Activated T-cell treated with anti-CD3 and anti-CD28 coated beads, Interleukin-2, amount 50 U/mL, for 24 hours (primary cell): ENCODE measurements around the gene CRACDL.

Experiments
- DNase-seq: peaks from one replicate; pipeline ENCODE4 v3.0.0-alpha.2; 2020
- H3K27ac Mint-ChIP-seq: 2 replicates; pipeline ENCODE4 v1.8.0; 2020; ENCODE audit warnings: mild to moderate bottlenecking, mixed read lengths
- H3K27me3 Mint-ChIP-seq: 2 replicates; pipeline ENCODE4 v1.8.0; 2020; ENCODE audit warnings: mixed read lengths
- H3K36me3 Mint-ChIP-seq: 2 replicates; pipeline ENCODE4 v1.8.0; 2020; ENCODE audit warnings: low read depth, mixed read lengths
- H3K4me1 Mint-ChIP-seq: 2 replicates; pipeline ENCODE4 v1.8.0; 2020; ENCODE audit warnings: low read depth, mixed read lengths
- H3K4me3 Mint-ChIP-seq: 2 replicates; pipeline ENCODE4 v1.8.0; 2020; ENCODE audit warnings: mild to moderate bottlenecking, moderate library complexity, mixed read lengths
- H3K9me3 Mint-ChIP-seq: 2 replicates; pipeline ENCODE4 v1.8.0; 2020; ENCODE audit warnings: mixed read lengths

Gene CRACDL

DNA sequence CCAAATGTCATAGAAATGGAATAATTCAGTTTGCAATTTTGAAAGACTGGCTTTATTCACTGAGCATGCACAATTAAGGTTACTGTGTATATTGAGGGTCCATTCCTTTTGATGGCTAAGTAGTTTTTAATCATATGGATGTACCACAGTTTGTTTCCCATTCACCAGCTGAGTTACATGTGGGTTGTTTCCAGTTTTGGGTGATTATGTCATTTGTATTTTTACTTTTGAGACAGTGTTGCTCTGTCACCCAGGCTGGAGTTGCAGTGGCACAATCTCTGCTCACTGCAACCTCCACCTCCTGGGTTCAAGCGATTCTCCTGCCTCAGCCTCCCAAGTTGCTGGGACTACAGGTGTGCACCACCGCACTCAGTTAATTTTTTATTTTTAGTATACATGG is 124.3 kb downstream of the CRACDL start:
- no peak for DNase-seq
- Mint-ChIP-seq H3K36me3 (no peaks in the 10 kb centered on the region), H3K27me3 (no peaks in the 10 kb centered on the region), H3K4me1 (peaks cover 14% of the 10 kb centered on the region), H3K27ac (no peak overlapping the region), H3K9me3 (no peaks in the 10 kb centered on the region), H3K4me3 (no peak overlapping the region)

DNA sequence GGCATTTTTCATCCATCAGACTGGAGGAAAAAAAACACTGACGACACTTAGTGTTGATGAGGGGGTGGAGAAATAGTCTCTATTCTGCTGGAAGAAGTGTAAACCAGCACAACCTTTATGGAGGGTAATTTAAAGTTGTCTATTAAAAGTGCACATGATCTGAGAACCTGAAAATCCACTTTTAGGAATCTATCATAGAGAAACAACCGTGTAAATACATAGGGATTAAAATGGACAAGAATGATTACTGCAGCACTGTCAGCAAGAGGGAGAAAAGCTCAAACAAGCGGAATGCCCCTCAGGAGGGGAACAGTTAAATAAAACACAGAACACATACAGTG is 125.5 kb downstream of the CRACDL start:
- H3K4me3 Mint-ChIP-seq: no peak overlapping the region

DNA sequence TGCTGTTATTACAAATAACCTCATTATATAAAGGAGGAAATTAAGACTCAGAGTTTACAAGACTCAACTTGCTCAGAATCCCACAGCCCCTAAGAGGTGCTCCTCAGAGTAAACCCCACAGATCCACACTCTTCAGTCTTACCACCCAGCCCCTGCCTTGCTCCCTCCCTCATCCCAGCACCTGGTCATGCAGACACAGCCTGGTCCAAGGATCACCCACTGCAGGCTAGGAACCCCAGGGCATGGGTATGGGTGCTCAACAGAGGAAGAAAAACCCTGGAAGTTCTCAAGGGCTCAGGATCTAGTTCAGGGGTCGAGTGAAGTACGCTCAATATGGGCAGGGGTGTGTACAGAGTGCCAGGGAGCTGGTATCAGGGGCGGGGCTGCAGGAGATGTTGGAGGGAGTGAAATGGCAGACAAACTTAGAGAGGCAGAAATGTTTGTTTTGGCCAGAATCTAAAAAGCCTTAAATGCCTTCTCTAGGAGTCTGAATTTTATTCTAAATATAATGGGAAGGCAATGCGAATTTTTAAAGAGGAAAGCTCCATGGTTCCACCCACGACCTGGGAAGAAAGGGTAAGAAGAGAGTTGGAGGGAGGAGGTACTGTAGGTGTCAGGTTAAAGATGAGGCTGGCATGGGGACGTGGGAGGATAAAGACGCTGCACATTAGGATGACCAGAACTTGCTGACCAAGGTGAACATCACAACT is 126.0 kb downstream of the CRACDL start:
- no peaks in the 10 kb centered on the region for H3K27me3 Mint-ChIP-seq
- no peak for DNase-seq
- H3K36me3 Mint-ChIP-seq: no peaks in the 10 kb centered on the region
- H3K4me1 Mint-ChIP-seq: peaks cover 15% of the 10 kb centered on the region
- H3K4me3 Mint-ChIP-seq: no peak overlapping the region
- H3K9me3 Mint-ChIP-seq: no peaks in the 10 kb centered on the region
- H3K27ac Mint-ChIP-seq: no peak overlapping the region

More for the DNA sequence above, 125.5 kb downstream of the CRACDL start:
- Mint-ChIP-seq H3K27me3 (no peaks in the 10 kb centered on the region), H3K9me3 (no peaks in the 10 kb centered on the region), H3K4me1 (peaks cover 15% of the 10 kb centered on the region), H3K36me3 (no peaks in the 10 kb centered on the region), H3K27ac (no peak overlapping the region)
- DNase-seq: no peak

DNA sequence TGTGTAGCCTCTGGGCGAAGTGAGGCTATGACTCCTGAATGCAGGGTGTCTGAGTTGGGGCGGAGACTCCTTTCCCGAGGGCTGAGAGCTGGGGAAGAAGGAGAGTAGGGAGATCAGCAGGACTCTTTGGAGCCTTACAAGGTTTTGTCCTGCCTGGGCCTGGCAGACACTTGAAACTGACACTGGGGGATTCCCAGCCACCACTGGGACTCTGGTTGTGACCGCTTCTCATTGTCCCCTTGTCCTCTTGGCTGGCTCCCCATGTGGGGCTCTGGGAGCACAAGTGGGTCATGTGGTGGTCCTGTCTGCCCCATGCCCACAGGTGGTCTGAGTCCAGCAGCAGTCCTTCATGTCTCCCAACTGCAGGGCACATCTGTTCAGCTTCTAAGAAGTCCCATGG is 126.9 kb downstream of the CRACDL start:
- no peak overlapping the region for H3K27ac Mint-ChIP-seq
- H3K36me3 Mint-ChIP-seq: no peaks in the 10 kb centered on the region
- no peak for DNase-seq
- H3K4me1 Mint-ChIP-seq: peaks cover 15% of the 10 kb centered on the region
- no peaks in the 10 kb centered on the region for H3K9me3 Mint-ChIP-seq
- no peaks in the 10 kb centered on the region for H3K27me3 Mint-ChIP-seq
- H3K4me3 Mint-ChIP-seq: no peak overlapping the region

DNA sequence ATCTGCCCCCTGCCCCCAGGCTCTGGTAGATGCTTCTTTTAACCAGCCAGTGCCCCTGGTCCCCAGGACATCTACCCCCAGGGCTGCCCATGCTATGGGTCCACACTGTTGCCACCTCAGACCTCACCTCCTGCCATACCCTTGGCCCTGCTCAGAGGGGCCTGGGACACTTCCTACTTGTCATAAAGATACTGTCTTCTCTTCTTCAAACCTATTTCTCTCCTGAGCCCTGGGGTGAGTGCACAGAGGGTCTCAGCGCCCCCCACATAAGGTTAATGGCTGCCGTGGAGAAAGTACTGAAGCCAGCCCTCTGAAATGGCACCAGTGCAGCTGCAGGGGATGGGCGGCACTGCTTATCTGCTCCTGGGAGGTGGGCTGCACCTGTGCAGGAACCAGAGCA is 127.5 kb downstream of the CRACDL start:
- Mint-ChIP-seq H3K9me3 (no peaks in the 10 kb centered on the region), H3K36me3 (no peaks in the 10 kb centered on the region), H3K27ac (no peak overlapping the region), H3K27me3 (no peaks in the 10 kb centered on the region), H3K4me1 (peaks cover 15% of the 10 kb centered on the region), H3K4me3 (no peak overlapping the region)
- no peak for DNase-seq

DNA sequence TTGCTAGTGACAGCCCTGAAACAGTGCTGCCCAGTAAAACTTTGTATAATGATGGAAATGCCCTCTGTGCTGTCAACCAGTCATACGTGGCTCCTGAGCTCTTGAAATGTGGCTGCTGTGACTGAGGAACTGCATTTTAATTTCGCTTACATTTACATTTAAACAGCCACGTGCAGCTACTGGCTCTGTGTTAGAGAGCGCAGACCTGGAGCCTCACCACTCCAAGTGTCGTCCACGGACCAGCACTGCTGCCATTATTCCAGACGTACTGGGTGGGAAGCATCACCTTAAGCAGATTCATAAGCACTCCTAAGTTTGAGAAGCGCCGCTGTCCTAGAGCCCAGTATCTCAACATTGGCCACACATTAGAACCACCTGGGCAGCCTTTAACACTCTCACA is 128.1 kb downstream of the CRACDL start:
- Mint-ChIP-seq H3K4me1 (peaks cover 15% of the 10 kb centered on the region), H3K4me3 (no peak overlapping the region), H3K9me3 (no peaks in the 10 kb centered on the region), H3K27me3 (no peaks in the 10 kb centered on the region), H3K36me3 (no peaks in the 10 kb centered on the region), H3K27ac (peak overlapping the region; percentile 23)
- no peak for DNase-seq

DNA sequence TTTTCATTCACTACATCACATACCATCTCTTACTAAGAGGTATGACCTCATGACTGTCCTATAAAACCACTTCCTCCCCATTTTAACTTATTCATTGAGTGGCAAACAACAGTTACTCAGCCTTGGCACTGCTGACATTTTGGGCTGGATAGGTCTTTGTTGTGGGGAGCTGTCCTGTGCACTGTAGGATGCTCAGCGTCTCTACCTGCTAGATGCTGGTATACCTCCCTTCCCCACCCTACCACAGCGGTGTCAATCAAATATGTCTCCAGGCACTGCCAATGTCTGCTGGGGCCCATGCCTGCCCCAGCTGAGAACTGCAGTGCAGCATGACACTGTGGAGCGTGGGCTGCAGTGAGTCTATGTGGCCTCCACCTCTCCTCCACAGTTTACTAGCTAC is 128.8 kb downstream of the CRACDL start:
- peaks cover 15% of the 10 kb centered on the region for H3K4me1 Mint-ChIP-seq
- H3K4me3 Mint-ChIP-seq: no peak overlapping the region
- H3K36me3 Mint-ChIP-seq: no peaks in the 10 kb centered on the region
- no peak overlapping the region for H3K27ac Mint-ChIP-seq
- H3K9me3 Mint-ChIP-seq: no peaks in the 10 kb centered on the region
- DNase-seq: no peak
- H3K27me3 Mint-ChIP-seq: no peaks in the 10 kb centered on the region

DNA sequence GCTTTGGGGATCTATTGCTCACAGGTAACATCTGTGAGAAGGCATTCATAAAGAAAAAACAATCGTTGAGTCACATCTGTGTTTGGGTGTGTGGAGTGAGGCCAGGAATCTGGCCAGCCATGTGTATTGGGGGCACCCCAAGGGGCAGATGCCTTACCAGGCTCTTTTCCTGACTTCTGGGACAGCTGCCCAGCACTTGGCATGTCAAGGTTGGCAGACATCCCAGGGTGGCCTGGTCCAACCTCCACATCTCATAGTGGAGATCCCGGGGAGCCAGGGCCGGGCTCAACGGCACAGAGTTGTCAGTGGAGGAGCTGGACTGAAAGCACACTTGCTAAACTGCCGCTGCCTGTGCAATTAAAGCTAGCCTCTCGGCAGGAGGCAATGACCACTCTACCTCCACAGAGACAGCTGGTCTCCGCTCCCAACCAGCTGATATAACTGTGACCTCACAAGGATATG is 129.8 kb downstream of the CRACDL start:
- no peaks in the 10 kb centered on the region for H3K9me3 Mint-ChIP-seq

DNA sequence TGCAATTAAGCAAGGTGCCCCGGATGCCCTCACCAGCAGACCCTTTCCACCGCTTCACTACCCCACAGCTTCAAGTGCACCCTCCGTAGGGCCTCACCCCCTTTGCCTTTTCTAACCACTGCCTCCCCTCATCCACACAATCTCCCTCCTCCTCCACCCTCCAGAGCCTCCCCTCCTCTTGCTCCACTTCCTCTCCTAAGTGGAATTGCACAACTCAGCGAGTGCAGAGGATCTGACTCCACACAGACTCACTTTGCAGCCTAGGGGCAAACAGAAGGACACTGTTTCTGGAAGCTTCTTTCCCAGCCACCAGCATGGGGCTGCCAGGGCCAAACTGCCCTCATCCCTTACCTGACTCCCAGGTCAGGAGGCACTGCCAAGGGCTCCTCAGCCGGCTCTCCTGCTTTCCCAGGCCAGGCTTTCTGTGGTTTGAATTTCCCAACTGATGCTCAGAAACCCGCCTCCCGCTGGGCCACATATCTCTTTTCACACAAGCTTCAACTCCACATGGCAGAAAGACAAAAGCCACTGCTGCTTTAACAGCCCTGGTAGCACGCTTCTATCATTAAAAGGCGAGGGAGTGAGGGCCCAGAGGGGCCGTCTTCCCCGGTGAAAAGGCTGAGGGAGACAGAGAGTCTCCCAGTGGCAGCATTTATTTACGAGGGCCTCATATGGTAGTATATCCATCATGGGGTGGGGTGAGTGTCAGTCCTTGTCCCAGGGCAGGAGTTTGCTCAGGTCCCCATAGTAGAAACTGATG is 130.4 kb downstream of the CRACDL start:
- no peak for DNase-seq
- H3K27ac Mint-ChIP-seq: no peak overlapping the region
- no peak overlapping the region for H3K4me3 Mint-ChIP-seq
- H3K9me3 Mint-ChIP-seq: no peaks in the 10 kb centered on the region
- H3K27me3 Mint-ChIP-seq: no peaks in the 10 kb centered on the region
- H3K4me1 Mint-ChIP-seq: peaks cover 19% of the 10 kb centered on the region
- H3K36me3 Mint-ChIP-seq: no peaks in the 10 kb centered on the region

More for the DNA sequence above, 129.8 kb downstream of the CRACDL start:
- no peaks in the 10 kb centered on the region for H3K27me3 Mint-ChIP-seq
- peaks cover 19% of the 10 kb centered on the region for H3K4me1 Mint-ChIP-seq
- no peak for DNase-seq
- H3K27ac Mint-ChIP-seq: no peak overlapping the region
- no peaks in the 10 kb centered on the region for H3K36me3 Mint-ChIP-seq
- no peak overlapping the region for H3K4me3 Mint-ChIP-seq

DNA sequence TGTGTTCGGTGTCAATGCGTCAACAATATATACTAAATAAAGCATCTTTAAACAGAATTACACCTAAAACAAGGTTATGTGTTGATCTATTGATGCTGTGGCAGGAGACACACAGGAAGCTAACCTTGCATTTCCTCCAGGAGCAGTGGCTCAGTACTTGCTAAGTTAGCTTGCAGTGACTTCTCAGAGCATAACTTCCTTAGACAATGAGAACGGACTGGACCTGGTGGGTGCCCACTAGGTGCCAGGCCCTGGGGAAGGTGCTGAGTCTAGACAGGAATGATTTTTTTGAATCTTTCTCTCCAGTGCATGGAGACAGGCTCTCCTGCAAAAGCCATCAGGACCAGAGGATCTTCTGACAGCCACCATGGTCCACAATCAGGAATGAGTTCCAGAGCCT is 131.3 kb downstream of the CRACDL start:
- H3K9me3 Mint-ChIP-seq: no peaks in the 10 kb centered on the region
- peaks cover 19% of the 10 kb centered on the region for H3K4me1 Mint-ChIP-seq
- H3K27me3 Mint-ChIP-seq: no peaks in the 10 kb centered on the region
- H3K4me3 Mint-ChIP-seq: no peak overlapping the region
- no peak for DNase-seq
- no peaks in the 10 kb centered on the region for H3K36me3 Mint-ChIP-seq
- no peak overlapping the region for H3K27ac Mint-ChIP-seq

DNA sequence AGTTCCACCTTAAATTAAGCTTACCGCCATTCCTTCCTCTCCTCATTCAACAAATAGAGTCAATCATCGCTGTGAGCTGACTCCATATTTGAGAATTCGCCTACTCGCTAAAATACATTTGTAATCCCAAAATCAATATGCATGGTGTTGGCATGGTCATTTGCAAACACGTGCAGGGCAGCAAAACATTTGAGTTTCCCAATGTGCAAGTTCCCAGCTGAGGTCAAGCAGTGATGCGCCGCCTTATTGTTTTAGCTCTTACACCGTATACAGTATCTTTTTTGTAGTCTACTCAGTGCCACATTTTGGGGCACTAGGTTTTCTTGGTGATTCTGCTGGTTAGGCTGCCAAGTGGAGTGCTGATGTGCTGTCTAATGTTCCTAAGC is 131.8 kb downstream of the CRACDL start:
- peaks cover 19% of the 10 kb centered on the region for H3K4me1 Mint-ChIP-seq
- no peaks in the 10 kb centered on the region for H3K9me3 Mint-ChIP-seq
- DNase-seq: no peak
- no peak overlapping the region for H3K4me3 Mint-ChIP-seq
- H3K27me3 Mint-ChIP-seq: no peaks in the 10 kb centered on the region
- H3K27ac Mint-ChIP-seq: no peak overlapping the region
- no peaks in the 10 kb centered on the region for H3K36me3 Mint-ChIP-seq

DNA sequence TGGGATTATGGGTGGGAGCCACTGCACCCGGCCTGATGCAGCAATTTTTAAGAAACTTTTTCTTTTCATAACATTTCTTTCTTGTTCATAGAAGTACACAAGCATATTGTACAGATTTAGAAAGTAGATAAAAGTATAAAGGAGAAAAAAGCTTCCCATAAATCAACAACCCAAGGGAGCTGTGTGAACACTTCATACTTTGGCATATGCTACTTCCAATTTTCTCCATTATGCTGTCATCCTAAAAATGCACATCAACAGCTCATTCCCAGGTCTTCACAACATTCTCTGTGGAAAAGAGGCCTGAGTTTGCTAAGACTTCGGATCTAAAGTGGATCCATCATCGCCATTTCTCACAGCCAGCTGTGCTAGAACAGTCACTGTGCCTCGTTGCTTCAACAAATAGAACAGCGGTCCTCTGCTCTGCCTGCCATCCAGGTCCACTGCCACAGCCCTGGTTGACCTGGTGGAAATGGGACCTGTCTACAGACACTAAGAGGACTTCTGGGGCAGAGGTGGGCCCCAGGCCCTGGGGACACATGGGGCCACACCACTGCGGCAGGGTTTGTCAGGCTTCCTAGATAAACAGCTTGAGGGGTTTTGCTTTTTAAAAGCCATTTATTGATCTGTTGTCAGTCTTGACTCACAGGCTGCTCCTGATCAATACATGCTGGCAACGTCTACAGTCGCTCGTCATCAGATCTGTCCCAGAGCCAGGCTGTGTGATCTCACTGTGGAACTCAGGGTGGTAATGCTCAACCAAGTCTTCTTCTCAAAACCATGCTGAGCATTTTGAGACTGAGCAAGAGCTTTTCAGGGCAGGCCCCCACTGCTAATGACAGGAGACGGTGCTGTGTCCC is 132.4 kb downstream of the CRACDL start:
- H3K27me3 Mint-ChIP-seq: no peaks in the 10 kb centered on the region
- no peak overlapping the region for H3K4me3 Mint-ChIP-seq
- H3K27ac Mint-ChIP-seq: no peak overlapping the region
- DNase-seq: no peak
- peaks cover 19% of the 10 kb centered on the region for H3K4me1 Mint-ChIP-seq
- no peaks in the 10 kb centered on the region for H3K9me3 Mint-ChIP-seq
- H3K36me3 Mint-ChIP-seq: no peaks in the 10 kb centered on the region

DNA sequence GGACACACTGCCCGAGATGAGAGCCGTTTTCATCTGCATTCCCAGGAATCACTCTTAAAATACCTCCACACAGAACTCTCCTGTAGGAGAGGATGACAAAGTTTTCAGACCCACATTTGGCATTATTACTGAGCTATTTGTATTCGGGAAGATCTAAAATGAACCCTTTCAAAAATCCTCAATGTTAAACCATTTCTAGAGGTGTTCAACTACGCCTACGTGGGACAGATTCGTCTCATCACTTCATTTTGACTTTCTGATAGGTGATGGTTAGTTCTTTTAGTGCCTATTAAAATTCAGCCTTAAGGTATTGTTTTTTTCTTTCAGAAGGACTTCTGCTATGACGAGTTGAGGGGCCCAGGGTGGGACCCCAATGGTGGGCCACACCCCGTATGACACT is 133.7 kb downstream of the CRACDL start:
- no peaks in the 10 kb centered on the region for H3K36me3 Mint-ChIP-seq
- no peaks in the 10 kb centered on the region for H3K27me3 Mint-ChIP-seq
- H3K4me1 Mint-ChIP-seq: peaks cover 11% of the 10 kb centered on the region
- DNase-seq: no peak
- H3K9me3 Mint-ChIP-seq: no peaks in the 10 kb centered on the region
- no peak overlapping the region for H3K27ac Mint-ChIP-seq
- H3K4me3 Mint-ChIP-seq: no peak overlapping the region

DNA sequence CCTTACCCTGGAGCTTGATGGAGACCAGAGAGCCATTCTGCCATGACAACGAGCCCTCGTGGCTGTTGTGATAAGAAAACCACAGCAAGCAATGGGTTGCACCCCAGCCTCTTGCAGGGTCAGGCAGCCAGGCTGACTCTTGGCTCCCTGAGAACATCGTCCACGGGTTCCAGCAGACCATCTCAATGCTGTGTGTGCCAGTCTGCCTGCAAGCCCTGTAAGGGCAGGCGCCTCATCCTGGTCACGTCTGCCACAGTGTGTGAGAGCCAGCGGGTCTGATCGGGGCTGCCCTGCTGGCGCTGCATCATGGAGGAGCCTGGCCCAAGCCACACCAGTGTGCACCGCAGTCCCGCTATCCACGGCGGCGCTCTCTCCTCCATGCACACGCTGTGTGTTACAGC is 134.1 kb downstream of the CRACDL start:
- Mint-ChIP-seq H3K9me3 (no peaks in the 10 kb centered on the region), H3K4me1 (peaks cover 7% of the 10 kb centered on the region), H3K27ac (no peak overlapping the region), H3K27me3 (no peaks in the 10 kb centered on the region), H3K36me3 (no peaks in the 10 kb centered on the region), H3K4me3 (no peak overlapping the region)
- no peak for DNase-seq

DNA sequence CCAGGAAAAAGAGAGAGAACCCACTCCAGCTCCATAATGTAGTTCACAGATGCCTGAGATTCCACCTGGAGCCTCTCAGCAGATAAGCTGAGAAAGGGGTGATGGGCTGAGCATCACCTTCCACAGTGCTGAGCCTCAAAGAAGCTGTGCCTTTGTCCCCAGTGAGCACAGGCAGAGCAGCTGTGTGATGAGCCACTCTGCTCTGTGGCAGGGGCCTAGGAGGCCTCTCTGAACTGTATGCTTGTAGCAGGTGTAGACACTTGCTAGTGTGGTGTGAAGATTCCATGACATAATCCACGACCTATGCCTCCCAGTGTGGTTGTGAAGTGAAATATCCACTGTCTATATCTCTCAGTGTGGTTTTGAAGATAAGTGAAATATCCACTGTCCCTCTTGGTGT is 134.7 kb downstream of the CRACDL start:
- no peak overlapping the region for H3K27ac Mint-ChIP-seq

More for the DNA sequence above, 134.7 kb downstream of the CRACDL start:
- no peak for DNase-seq
- Mint-ChIP-seq H3K27me3 (no peaks in the 10 kb centered on the region), H3K9me3 (no peaks in the 10 kb centered on the region), H3K36me3 (no peaks in the 10 kb centered on the region), H3K4me3 (no peak overlapping the region), H3K4me1 (peaks cover 4% of the 10 kb centered on the region)
